GM12878 (cell line): ENCODE data around the gene DCTN4. TPM values are rescaled to one million over a fixed set of nuclear protein-coding genes. Genes with fewer than 3 reads are reported as not detected.

ENCODE experiments used
- ATAC-seq: fragments of 200-7000 bp; cut with Tn5 transposase; 3 replicates; pipeline ENCODE4 v1.9.1; 2020; ENCODE audit warnings: mild to moderate bottlenecking, moderate library complexity
- BruUV-seq: library from RNA; stranded (reverse); fragments of 400-500 nt; replicated peaks from 2 replicates; lab custom pipeline; 2021; lab: Mats Ljungman, UMichigan
- CTCF ChIA-PET: fragments of 300-600 bp; sonication (Branson Sonifier 250); formaldehyde crosslinking; extraction: SDS; loops from one replicate; lab custom pipeline; 2021; ENCODE audit warnings: inconsistent platforms; lab: Yijun Ruan, JAX
- POLR2A ChIA-PET: fragments of 350-600 bp; formaldehyde crosslinking; extraction: SDS; loops from one replicate; lab custom pipeline; 2021; ENCODE audit warnings: inconsistent platforms; lab: Charles Lee
- RAD21 ChIA-PET: fragments of 300-600 bp; sonication (Branson Sonifier 250); formaldehyde crosslinking; loops from one replicate; lab custom pipeline; 2023; ENCODE audit warnings: antibody characterized with exemption; ENCODE audit not compliant: unreplicated experiment; lab: Charles Lee
- SMC1A ChIA-PET: fragments of 300-600 bp; sonication (Branson Sonifier 250); formaldehyde crosslinking; loops from one replicate; lab custom pipeline; 2023; ENCODE audit not compliant: unreplicated experiment, uncharacterized antibody; lab: Charles Lee
- DNase-seq: peaks from one replicate; pipeline ENCODE4 v3.0.0-alpha.2; 2011; ENCODE audit warnings: low read depth, low spot score
- FAIRE-seq: peaks from 3 replicates; lab custom pipeline; 2011; peaks lifted over from hg19 to GRCh38; lab: Jason Lieb, UNC
- H2AFZ ChIP-seq: 2 replicates; pipeline ENCODE4 v1.6.0; 2011; ENCODE audit warnings: low read depth, low read length, control low read depth; ENCODE audit not compliant: control insufficient read depth
- H3K27ac ChIP-seq: 2 replicates; pipeline ENCODE4 v1.5.1; 2011; ENCODE audit warnings: control low read depth; ENCODE audit not compliant: control insufficient read depth, insufficient read depth
- H3K27me3 ChIP-seq, 2 experiments: replicated peaks in 1 of 2; 2 replicates each; pipeline versions ENCODE4 v1.6.0 to v1.6.1; 2011; ENCODE audit warnings: low read length in 1 of 2; ENCODE audit not compliant: control insufficient read depth in 2 of 2, insufficient read depth in 2 of 2
- H3K36me3 ChIP-seq, 2 experiments: 2 replicates each; pipeline ENCODE4 v1.5.1; 2011; ENCODE audit warnings: low read length in 1 of 2; ENCODE audit not compliant: control insufficient read depth in 2 of 2, insufficient read depth in 2 of 2
- H3K4me1 ChIP-seq: 2 replicates; pipeline ENCODE4 v1.6.1; 2011; ENCODE audit warnings: mild to moderate bottlenecking, low read length, moderate library complexity, mixed read lengths; ENCODE audit not compliant: control insufficient read depth, insufficient read depth
- H3K4me2 ChIP-seq: 2 replicates; pipeline ENCODE4 v1.6.0; 2011; ENCODE audit warnings: control low read depth; ENCODE audit not compliant: control insufficient read depth, insufficient read depth
- H3K4me3 ChIP-seq: fragments of 200-600 bp; sonication (generic); 2 replicates; pipeline ENCODE4 v1.5.1; 2016
- H3K79me2 ChIP-seq: 2 replicates; pipeline ENCODE4 v1.6.0; 2011; ENCODE audit warnings: low read length; ENCODE audit not compliant: control insufficient read depth, insufficient read depth
- H3K9ac ChIP-seq: 2 replicates; pipeline ENCODE4 v1.8.0; 2011; ENCODE audit warnings: low read length, control low read depth, mixed read lengths; ENCODE audit not compliant: control insufficient read depth, insufficient read depth
- H3K9me3 ChIP-seq: replicated peaks from 3 replicates; pipeline ENCODE4 v1.5.1; 2011; ENCODE audit warnings: mild to moderate bottlenecking, low read length; ENCODE audit not compliant: control insufficient read depth, insufficient read depth
- H4K20me1 ChIP-seq: 2 replicates; pipeline ENCODE4 v1.6.0; 2011; ENCODE audit not compliant: control insufficient read depth, insufficient read depth
- JUNB ChIP-seq: IDR thresholded peaks from 2 replicates; pipeline ENCODE4 v1.6.1; 2016; ENCODE audit warnings: antibody characterized with exemption, mild to moderate bottlenecking
- NFYA ChIP-seq: IDR thresholded peaks from 2 replicates; pipeline ENCODE4 v1.6.1; 2011; ENCODE audit warnings: low read depth, mild to moderate bottlenecking, low read length, improper control_type of control experiment, borderline replicate concordance
- NFYB ChIP-seq: IDR thresholded peaks from 2 replicates; pipeline ENCODE4 v1.6.1; 2011; ENCODE audit warnings: low read depth, mild to moderate bottlenecking, low read length, improper control_type of control experiment, moderate library complexity; ENCODE audit not compliant: insufficient read depth
- POU2F2 ChIP-seq: IDR thresholded peaks from 3 replicates; pipeline ENCODE4 v1.6.1; 2011; ENCODE audit warnings: low read depth, mild to moderate bottlenecking, low read length, borderline replicate concordance
- ZNF207 ChIP-seq: fragments of 450-650 bp; IDR thresholded peaks from 2 replicates; pipeline ENCODE4 v1.6.1; 2014; ENCODE audit warnings: antibody characterized with exemption, mild to moderate bottlenecking, borderline replicate concordance
- ZNF592 ChIP-seq: fragments of 450-650 bp; IDR thresholded peaks from 2 replicates; pipeline ENCODE4 v1.6.1; 2017; ENCODE audit warnings: mild to moderate bottlenecking, moderate library complexity
- ZZZ3 ChIP-seq: IDR thresholded peaks from 2 replicates; pipeline ENCODE4 v1.6.1; 2011; ENCODE audit warnings: low read depth; ENCODE audit not compliant: control insufficient read depth, insufficient read length
- WGBS: methylation state at CpG from one replicate; pipeline ENCODE4 v1.1.6; 2016; ENCODE audit warnings: low lambda C conversion rate; ENCODE audit not compliant: insufficient replicate concordance, insufficient coverage; ENCODE audit errors: missing lambda C conversion rate; 5-methylcytosine and 5-hydroxymethylcytosine counted together
- in situ Hi-C: fragments of 300-500 bp; cut with MboI; formaldehyde crosslinking; loops from 9 replicates; pipeline ENCODE4 v1.14.3; 2018; ENCODE audit warnings: mixed read lengths
- intact Hi-C: fragments of 100-400 bp; cut with micrococcal nuclease; formaldehyde crosslinking; loops from one replicate; pipeline ENCODE4 v1.14.2; 2022; ENCODE audit not compliant: unreplicated experiment
- polyA plus RNA-seq, 11 experiments: library from polyadenylated mRNA; depleted of rRNA in 4 of 11; unstranded in 6 of 11; stranded (reverse) in 5 of 11; fragments of >200 nt; fragmentation: Nextera tagmentation in 4 of 11; fragmentation: Illumina TruSeq in 1 of 11; extraction: Ambion mirVana in 4 of 11; extraction: Trizol in 1 of 11; gene quantifications; 1 replicate in 1 of 11; 2 replicates in 10 of 11; pipeline versions ENCODE4 v1.2.1 to v1.2.3, GENCODE V29; 2011 to 2016; ENCODE audit warnings: inconsistent platforms in 2 of 11, missing spikeins in 2 of 11, low read depth in 1 of 11
- total RNA-seq, 4 experiments: library from RNA; depleted of rRNA in 3 of 4; stranded (reverse); fragments of >200 nt in 3 of 4; fragmentation: Illumina TruSeq in 1 of 4; extraction: Trizol in 1 of 4; gene quantifications; 2 replicates each; pipeline versions ENCODE4 v1.2.1 to v1.2.3, GENCODE V29; 2013 to 2021

The DCTN4 gene
- total and polyA plus RNA-seq, 10 of the 15 experiments (the other 5 are each of a cell fraction or from before 2014, with no cell fraction given), result 7.6 to 27.8 (median 18.0) TPM

- Histone ChIP-seq H3K4me1 (peaks cover 37% of the 10 kb centered on the region), H3K27ac (no peak overlapping the region), H3K4me2 (no peak overlapping the region), H3K9me3 (peaks cover 4% of the 10 kb centered on the region; the same call in 2 of the 3 replicates), H3K36me3 (no peaks in the 10 kb centered on the region), H3K27me3 (no peaks in the 10 kb centered on the region), H4K20me1 (no peaks in the 10 kb centered on the region), H3K9ac (no peak overlapping the region), H2AFZ (no peak overlapping the region), H3K79me2 (peaks cover 59% of the 10 kb centered on the region), H3K4me3 (no peak overlapping the region)
- CTCF ChIA-PET, result interaction anchor here (1.5 to 1.8 kb wide), 2 partner anchors 226 to 530 kb away, joined by 3 to 4 read pairs; no protein-coding TSS in a partner anchor
- RAD21 ChIA-PET, result no interaction called here
- WGBS, result 0% methylated on average over 1 of the region's 1 CpG
- ATAC-seq (no peak), DNase-seq (no peak), FAIRE-seq (no peak)
- SMC1A ChIA-PET, result no interaction called here
- TF ChIP-seq JUNB, result no peak
- no peak for TF ChIP-seq POU2F2
- no peak for TF ChIP-seq ZZZ3
- TF ChIP-seq ZNF207, result no peak
- TF ChIP-seq NFYB, result no peak
- no peak for TF ChIP-seq NFYA
- TF ChIP-seq ZNF592, result no peak
- intact Hi-C loops (loop anchor here (10.0 kb wide), 2 partner anchors 301 to 469 kb away; partner anchors contain the start of gene GM2A), in situ Hi-C loops (no loop called here)
- no TSS peak for BruUV-seq
- POLR2A ChIA-PET, result no interaction called here
These were observed 27.1 kb upstream of the DCTN4 start for GRCh38 chr5:150785950-150786349.
